ENCODE measurements around the gene FLOT1.
A peak's percentile ranks its signal among the peaks of the same experiment; 100 is the strongest.
"Not testable (repeated sequence)": the region's sequence is repeated elsewhere in the genome, so short reads cannot be mapped to it uniquely, and the experiment has no call there.

Gene FLOT1

DNA sequence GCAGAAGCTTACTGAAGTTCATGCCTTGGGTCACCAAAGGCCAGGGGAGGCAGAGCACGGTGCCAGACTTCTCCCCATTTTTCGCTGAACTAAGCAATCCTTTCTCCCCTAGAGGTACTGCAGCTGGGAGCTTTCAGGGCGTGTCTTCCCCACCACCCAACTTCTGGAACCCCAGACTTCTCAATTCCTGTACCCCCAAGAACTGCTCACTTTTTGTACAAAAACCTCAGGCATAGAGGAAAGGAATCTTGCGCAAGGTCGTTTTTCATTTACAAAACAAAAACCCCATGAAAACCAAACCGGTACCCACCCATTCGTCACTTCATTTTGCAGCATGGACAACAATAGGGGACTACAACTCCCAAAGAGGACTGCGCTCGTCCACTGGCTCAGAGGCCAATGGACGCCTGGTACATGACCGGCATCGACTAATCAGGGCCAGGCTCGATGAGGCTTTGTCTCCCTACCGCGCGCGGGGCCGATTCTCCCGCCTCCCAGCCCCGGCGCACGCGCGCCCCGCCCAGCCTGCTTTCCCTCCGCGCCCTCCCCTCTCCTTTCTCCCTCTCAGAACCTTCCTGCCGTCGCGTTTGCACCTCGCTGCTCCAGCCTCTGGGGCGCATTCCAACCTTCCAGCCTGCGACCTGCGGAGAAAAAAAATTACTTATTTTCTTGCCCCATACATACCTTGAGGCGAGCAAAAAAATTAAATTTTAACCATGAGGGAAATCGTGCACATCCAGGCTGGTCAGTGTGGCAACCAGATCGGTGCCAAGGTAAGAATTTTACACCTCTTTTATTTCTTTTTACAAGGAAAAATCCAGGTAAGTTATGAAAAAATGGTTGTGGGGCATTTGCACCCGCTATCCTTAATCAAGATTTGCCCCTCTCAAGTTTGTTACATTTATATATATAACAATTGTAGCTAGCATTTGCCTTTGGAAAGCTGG lies 22.4 kb downstream of the FLOT1 start, which contains the start of gene TUBB:
TSS of gene TUBB (plus strand) at position 562 of the 947 bp plus-strand sequence. CDS start at position 717, 155 bp downstream.
- Histone ChIP-seq H3K4me2 (ENCODE audit: low read length) (peak within 1 kb of the TSS; percentile 97), H3F3A (ENCODE audit: control insufficient read depth, insufficient read depth) (peaks cover 58% of the 10 kb centered on the region), H3K27me3 (ENCODE audit: control insufficient read depth, low read length) (no peaks in the 10 kb centered on the region), H3K36me3 (ENCODE audit: control insufficient read depth, low read length) (peaks cover 76% of the 10 kb centered on the region), H3K9me2 (replicated peaks; ENCODE audit: control insufficient read depth, low read length) (no peaks in the 10 kb centered on the region), H4K20me1 (ENCODE audit: control insufficient read depth, insufficient read depth, low read depth, low read length) (peaks cover 16% of the 10 kb centered on the region), H3K27ac (ENCODE audit: low read depth, low read length) (peak within 1 kb of the TSS; percentile 100), H3K4me3 (ENCODE audit: low read length) (peak within 1 kb of the TSS; percentile 88), H3K9me3 (ENCODE audit: control insufficient read depth, insufficient read depth, low read length) (no peaks in the 10 kb centered on the region), H3K4me1 (ENCODE audit: control insufficient read depth, low read length) (peaks cover 58% of the 10 kb centered on the region), H3K79me2 (ENCODE audit: control insufficient read depth, low read length) (peaks cover 90% of the 10 kb centered on the region)
- no peak for TF ChIP-seq EZH2phosphoT487 (IDR thresholded peaks at IDR 0.05; ENCODE audit: borderline replicate concordance, low read length)
- TF ChIP-seq, protein P1, sequence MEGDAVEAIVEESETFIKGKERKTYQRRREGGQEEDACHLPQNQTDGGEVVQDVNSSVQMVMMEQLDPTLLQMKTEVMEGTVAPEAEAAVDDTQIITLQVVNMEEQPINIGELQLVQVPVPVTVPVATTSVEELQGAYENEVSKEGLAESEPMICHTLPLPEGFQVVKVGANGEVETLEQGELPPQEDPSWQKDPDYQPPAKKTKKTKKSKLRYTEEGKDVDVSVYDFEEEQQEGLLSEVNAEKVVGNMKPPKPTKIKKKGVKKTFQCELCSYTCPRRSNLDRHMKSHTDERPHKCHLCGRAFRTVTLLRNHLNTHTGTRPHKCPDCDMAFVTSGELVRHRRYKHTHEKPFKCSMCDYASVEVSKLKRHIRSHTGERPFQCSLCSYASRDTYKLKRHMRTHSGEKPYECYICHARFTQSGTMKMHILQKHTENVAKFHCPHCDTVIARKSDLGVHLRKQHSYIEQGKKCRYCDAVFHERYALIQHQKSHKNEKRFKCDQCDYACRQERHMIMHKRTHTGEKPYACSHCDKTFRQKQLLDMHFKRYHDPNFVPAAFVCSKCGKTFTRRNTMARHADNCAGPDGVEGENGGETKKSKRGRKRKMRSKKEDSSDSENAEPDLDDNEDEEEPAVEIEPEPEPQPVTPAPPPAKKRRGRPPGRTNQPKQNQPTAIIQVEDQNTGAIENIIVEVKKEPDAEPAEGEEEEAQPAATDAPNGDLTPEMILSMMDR (IDR thresholded peaks at IDR 0.05; ENCODE audit: low read depth, low read length, poor library complexity, severe bottlenecking), result no peak

DNA sequence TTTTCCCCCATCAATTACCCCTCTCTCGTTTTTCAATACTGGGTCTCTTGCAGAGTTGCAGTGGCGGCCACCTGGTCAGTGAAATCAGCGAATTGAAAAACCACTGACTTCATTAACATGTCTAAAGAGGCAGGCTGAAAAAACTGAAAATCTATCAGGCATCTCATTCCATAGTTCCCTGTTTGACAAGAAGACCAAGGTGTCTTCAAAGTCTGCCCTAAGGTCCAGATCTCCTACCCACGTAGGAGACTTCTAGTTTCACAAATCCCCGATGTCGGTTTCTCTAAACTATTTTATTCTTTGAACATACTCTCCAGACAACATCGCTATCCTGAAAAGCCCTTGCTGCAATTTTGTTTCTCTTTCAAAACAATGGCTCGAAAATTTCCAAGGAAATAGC lies 23.1 kb downstream of the FLOT1 start:
- H3F3A ChIP-seq (ENCODE audit: control insufficient read depth, insufficient read depth), result peaks cover 51% of the 10 kb centered on the region
- H3K79me2 ChIP-seq (ENCODE audit: control insufficient read depth, low read length), result peaks cover 84% of the 10 kb centered on the region
- TF ChIP-seq, protein P1 (IDR thresholded peaks at IDR 0.05; ENCODE audit: low read depth, low read length, poor library complexity, severe bottlenecking), result no peak
- TF ChIP-seq EZH2phosphoT487 (IDR thresholded peaks at IDR 0.05; ENCODE audit: borderline replicate concordance, low read length), result no peak

DNA sequence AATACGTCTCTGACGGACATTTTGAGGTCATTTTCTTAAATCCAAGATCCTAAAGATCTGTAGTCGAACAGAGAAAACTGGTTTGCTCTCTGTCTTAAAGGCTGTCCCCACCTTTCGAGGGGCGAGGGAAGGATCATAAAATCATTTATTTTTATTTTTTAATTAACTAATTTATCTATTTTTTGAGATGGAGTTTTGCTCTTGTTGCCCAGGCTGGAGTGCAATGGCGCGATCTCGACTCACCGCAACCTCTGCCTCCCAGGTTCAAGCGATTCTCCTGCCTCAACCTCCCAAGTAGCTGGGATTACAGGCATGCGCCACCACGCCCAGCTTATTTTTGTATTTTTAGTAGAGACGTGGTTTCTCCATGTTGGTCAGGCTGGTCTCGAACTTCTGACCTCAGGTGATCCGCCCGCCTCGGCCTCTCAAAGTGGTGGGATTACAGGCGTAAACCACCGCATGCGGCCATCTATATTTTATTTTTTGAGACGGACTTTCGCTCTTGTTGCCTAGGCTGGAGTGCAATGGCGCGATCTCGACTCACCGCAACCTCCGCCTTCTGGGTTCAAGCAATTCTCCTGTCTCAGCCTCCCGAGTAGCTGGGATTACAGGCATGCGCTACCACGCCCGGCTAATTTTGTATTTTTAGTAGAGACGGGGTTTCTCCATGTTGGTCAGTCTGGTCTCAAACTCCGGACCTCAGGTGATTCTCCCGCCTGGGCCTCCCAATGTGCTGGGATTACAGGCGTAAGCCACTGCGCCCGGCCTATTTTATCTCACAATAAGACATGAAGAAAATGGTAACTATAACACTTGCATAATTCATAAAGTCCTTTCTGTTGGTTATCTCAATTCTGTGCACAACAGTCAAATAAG lies 24.4 kb downstream of the FLOT1 start:
- Histone ChIP-seq H3K36me3 (ENCODE audit: control insufficient read depth, low read length) (peaks cover 76% of the 10 kb centered on the region), H3K4me1 (ENCODE audit: control insufficient read depth, low read length) (peaks cover 44% of the 10 kb centered on the region), H3F3A (ENCODE audit: control insufficient read depth, insufficient read depth) (peaks cover 38% of the 10 kb centered on the region), H3K4me2 (ENCODE audit: low read length) (peak overlapping the region; percentile 97), H3K79me2 (ENCODE audit: control insufficient read depth, low read length) (peaks cover 73% of the 10 kb centered on the region), H3K4me3 (ENCODE audit: low read length) (peak overlapping the region; percentile 88), H3K27ac (ENCODE audit: low read depth, low read length) (peak overlapping the region; percentile 100)
- H4K20me1 ChIP-seq (ENCODE audit: control insufficient read depth, insufficient read depth, low read depth, low read length); H3K27me3 ChIP-seq (ENCODE audit: control insufficient read depth, low read length); H3K9me3 ChIP-seq (ENCODE audit: control insufficient read depth, insufficient read depth, low read length); H3K9me2 ChIP-seq (replicated peaks; ENCODE audit: control insufficient read depth, low read length): not testable (repeated sequence)

More for the DNA sequence above, 23.1 kb downstream of the FLOT1 start:
- H3K9me3 ChIP-seq (ENCODE audit: control insufficient read depth, insufficient read depth, low read length), result no peaks in the 10 kb centered on the region
- no peaks in the 10 kb centered on the region for H3K27me3 ChIP-seq (ENCODE audit: control insufficient read depth, low read length)
- H3K4me1 ChIP-seq (ENCODE audit: control insufficient read depth, low read length), result peaks cover 55% of the 10 kb centered on the region
- H3K4me2 ChIP-seq (ENCODE audit: low read length), result peak overlapping the region; percentile 97
- peak overlapping the region; percentile 100 for H3K27ac ChIP-seq (ENCODE audit: low read depth, low read length)
- peak overlapping the region; percentile 88 for H3K4me3 ChIP-seq (ENCODE audit: low read length)
- peaks cover 16% of the 10 kb centered on the region for H4K20me1 ChIP-seq (ENCODE audit: control insufficient read depth, insufficient read depth, low read depth, low read length)
- peaks cover 76% of the 10 kb centered on the region for H3K36me3 ChIP-seq (ENCODE audit: control insufficient read depth, low read length)
- no peaks in the 10 kb centered on the region for H3K9me2 ChIP-seq (replicated peaks; ENCODE audit: control insufficient read depth, low read length)
